IgD-negative memory B cell (primary cell): ENCODE results near the gene FAAP100. TPM values are rescaled to one million over a fixed set of nuclear protein-coding genes. Genes with fewer than 3 reads are reported as not detected.

Experiments
- H3K27ac Mint-ChIP-seq, 3 donors: one replicate each; pipeline ENCODE4 v1.8.0; 2020 to 2022; ENCODE audit warnings: mild to moderate bottlenecking in 3 of 3, mixed read lengths in 3 of 3, moderate library complexity in 1 of 3
- H3K27me3 Mint-ChIP-seq: one replicate; pipeline ENCODE4 v1.8.0; 2021; ENCODE audit warnings: mixed read lengths
- H3K36me3 Mint-ChIP-seq: one replicate; pipeline ENCODE4 v1.8.0; 2020; ENCODE audit warnings: mild to moderate bottlenecking, mixed read lengths
- H3K4me1 Mint-ChIP-seq, 3 donors: one replicate each; pipeline ENCODE4 v1.8.0; 2020 to 2022; ENCODE audit warnings: mixed read lengths in 3 of 3, mild to moderate bottlenecking in 1 of 3
- H3K4me3 Mint-ChIP-seq, 4 donors: one replicate each; pipeline ENCODE4 v1.8.0; 2020 to 2022; ENCODE audit warnings: mild to moderate bottlenecking in 4 of 4, mixed read lengths in 4 of 4, moderate library complexity in 3 of 4
- H3K9me3 Mint-ChIP-seq, 3 donors: one replicate each; pipeline ENCODE4 v1.8.0; 2020 to 2021; ENCODE audit warnings: mixed read lengths in 3 of 3, mild to moderate bottlenecking in 1 of 3
- polyA plus RNA-seq: library from polyadenylated mRNA; unstranded; fragments of 300-500 nt; fragmentation: Illumina TruSeq; gene quantifications from one replicate; pipeline ENCODE4 v1.2.3, GENCODE V29; 2021

FAAP100 gene
- polyA plus RNA-seq, 1 donor from 2014 or later, result 25.6 TPM

DNA sequence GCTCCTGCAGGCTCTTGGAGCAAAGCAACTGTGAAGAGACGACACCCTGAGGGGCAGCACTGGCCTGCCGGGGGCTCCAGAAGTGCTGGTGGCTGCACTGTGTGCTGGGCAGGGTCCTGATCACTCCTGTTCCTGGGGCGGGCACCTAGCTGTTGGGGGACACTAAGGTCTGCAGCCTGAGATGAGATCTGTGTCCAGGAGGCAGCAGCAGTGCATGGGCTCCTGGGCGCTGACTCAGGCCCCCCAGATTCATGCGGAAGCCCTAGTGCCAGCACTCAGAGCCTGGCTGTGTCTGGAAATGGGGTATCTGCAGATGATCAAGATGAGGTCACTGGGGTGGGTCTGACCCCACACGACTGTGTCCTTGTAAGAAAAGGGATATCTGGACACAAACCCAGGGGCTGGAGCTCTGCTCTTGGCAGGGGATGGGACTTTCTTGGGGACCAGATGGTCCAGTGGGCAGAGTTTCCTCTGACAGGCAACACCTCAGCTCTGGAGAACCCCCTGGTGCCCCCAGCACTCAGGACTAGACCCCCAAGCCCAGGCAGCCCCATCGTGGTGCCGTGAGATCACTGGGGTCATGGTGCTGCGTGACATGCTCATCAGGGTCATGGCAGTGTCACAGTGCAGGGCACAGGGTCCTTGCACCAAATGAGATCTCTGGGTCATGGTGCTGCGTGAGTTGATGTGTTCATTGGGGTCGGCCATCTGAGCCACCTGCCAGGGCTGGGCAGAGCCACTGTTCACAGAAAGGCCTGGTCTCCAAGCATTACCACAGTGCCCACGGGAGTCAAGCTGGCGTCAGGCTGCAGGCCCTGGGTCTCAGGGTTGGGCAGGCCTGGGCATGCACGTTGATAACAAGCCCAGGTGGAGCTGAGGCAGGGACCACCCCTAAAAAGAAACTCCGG, 9.5 kb downstream of the FAAP100 start:
- H3K27me3 Mint-ChIP-seq, result peaks cover 5% of the 10 kb centered on the region
- H3K9me3 Mint-ChIP-seq, result no peaks in the 10 kb centered on the region
- peak overlapping the region in 2 of 3 donors; percentile 65 to 73 for H3K27ac Mint-ChIP-seq
- peaks cover 0 to 4% (median 0%) of the 10 kb centered on the region in 3 donors for H3K4me1 Mint-ChIP-seq
- H3K4me3 Mint-ChIP-seq, result peak overlapping the region in 1 of 4 donors; percentile 55
- no peaks in the 10 kb centered on the region for H3K36me3 Mint-ChIP-seq

DNA sequence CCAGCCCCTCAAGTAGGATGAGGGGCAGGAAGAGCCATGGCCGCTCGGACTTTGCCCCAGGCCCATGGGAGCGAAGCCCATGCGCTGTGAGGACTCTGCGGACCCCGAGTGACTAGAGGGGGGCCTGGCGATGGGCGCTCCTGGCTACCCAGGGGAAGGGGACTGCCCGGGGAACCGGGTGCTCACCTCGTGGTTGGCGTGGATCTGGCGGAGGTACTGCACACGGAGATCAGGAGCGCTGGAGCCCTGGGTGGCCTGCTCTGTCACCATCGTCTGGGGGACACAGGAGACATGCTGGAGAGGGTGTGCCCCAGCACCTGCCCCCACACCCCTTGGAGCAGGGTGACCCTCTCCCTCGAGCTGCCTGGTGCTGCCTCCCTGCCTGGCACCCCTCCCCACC, 11.0 kb downstream of the FAAP100 start:
- H3K4me1 Mint-ChIP-seq, result peaks cover 0 to 6% (median 2%) of the 10 kb centered on the region in 3 donors
- H3K27ac Mint-ChIP-seq, result no peak overlapping the region
- no peak overlapping the region for H3K4me3 Mint-ChIP-seq
- H3K36me3 Mint-ChIP-seq, result no peaks in the 10 kb centered on the region
- H3K9me3 Mint-ChIP-seq, result no peaks in the 10 kb centered on the region
- H3K27me3 Mint-ChIP-seq, result peaks cover 8% of the 10 kb centered on the region

DNA sequence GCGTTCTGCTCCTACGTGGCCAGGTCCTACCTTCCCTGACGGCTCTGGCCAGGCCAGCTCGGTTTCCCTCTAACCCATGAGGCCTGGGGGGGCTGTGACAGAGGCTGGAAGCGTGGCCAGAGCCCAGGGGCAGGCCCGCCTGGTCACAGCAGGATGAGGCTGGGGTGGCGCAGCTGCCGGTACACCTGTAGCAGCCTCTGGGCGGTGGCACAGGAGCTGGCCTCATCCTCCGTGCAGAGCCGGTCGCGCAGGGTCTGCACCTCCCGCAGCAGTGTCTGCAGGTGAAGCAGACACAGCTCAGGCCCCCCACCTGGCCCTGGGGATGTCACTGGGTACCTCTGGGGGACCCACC, 11.5 kb downstream of the FAAP100 start:
- Mint-ChIP-seq H3K27ac (no peak overlapping the region), H3K36me3 (no peaks in the 10 kb centered on the region), H3K4me1 (peaks cover 0 to 6% (median 2%) of the 10 kb centered on the region in 3 donors), H3K4me3 (no peak overlapping the region), H3K9me3 (no peaks in the 10 kb centered on the region), H3K27me3 (peaks cover 8% of the 10 kb centered on the region)

DNA sequence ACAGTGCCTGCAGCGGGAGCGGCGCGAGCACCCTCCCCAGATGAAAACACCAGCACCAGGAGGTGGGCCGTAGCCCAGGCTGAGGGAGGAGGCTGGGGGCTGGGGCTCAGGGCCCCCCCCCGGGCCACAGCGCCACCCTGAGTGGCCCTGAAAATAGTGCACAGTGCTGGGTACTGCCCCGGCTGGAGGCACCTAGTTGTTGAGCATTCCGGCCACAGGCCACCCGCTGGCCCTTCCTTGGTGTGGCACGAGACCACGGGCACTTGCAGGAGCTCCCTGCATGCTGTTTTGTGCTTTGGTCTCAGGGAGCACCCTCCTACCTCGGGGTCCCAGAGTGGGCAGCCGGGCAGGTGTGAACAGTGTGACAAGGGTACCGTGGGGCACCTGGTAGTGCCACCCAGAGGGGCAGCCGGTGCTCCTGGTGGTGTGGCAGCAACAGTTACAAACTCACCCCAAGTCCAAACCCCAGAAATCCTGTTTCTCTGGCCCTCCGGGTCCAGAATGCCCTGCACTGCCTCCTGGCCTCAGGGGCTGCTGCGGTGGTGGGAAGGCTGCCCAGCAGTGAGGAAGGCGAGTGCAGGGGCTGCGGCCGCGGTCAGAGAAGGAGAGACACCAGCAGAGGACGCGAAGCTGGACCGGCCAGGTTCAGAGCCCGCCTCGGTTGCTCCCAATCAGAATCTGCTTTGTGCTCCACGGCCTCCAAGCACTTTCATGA, 12.0 kb downstream of the FAAP100 start:
- peak overlapping the region in 1 of 3 donors; percentile 53 for H3K27ac Mint-ChIP-seq
- peaks cover 0 to 6% (median 2%) of the 10 kb centered on the region in 3 donors for H3K4me1 Mint-ChIP-seq
- no peak overlapping the region for H3K4me3 Mint-ChIP-seq
- H3K36me3 Mint-ChIP-seq, result no peaks in the 10 kb centered on the region
- H3K27me3 Mint-ChIP-seq, result peaks cover 8% of the 10 kb centered on the region
- no peaks in the 10 kb centered on the region for H3K9me3 Mint-ChIP-seq

DNA sequence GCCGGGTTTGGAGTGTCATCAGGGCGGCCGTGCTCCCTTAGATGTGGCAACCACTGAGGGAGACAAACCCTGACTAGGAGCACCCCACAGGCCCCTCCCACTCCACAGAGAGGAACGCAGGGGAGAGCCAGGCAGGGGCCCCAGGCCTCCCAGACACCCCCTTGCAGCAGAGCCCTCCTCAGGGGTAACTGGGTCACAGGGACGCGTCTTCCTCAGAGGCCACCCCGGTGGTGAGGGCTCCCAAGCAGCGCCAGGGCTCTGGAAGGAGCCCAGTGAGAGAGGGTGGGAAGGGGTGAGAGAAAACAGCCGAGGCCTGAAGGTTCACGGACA, 12.6 kb downstream of the FAAP100 start:
- H3K9me3 Mint-ChIP-seq, result no peaks in the 10 kb centered on the region
- H3K27me3 Mint-ChIP-seq, result peaks cover 8% of the 10 kb centered on the region
- no peaks in the 10 kb centered on the region for H3K36me3 Mint-ChIP-seq

DNA sequence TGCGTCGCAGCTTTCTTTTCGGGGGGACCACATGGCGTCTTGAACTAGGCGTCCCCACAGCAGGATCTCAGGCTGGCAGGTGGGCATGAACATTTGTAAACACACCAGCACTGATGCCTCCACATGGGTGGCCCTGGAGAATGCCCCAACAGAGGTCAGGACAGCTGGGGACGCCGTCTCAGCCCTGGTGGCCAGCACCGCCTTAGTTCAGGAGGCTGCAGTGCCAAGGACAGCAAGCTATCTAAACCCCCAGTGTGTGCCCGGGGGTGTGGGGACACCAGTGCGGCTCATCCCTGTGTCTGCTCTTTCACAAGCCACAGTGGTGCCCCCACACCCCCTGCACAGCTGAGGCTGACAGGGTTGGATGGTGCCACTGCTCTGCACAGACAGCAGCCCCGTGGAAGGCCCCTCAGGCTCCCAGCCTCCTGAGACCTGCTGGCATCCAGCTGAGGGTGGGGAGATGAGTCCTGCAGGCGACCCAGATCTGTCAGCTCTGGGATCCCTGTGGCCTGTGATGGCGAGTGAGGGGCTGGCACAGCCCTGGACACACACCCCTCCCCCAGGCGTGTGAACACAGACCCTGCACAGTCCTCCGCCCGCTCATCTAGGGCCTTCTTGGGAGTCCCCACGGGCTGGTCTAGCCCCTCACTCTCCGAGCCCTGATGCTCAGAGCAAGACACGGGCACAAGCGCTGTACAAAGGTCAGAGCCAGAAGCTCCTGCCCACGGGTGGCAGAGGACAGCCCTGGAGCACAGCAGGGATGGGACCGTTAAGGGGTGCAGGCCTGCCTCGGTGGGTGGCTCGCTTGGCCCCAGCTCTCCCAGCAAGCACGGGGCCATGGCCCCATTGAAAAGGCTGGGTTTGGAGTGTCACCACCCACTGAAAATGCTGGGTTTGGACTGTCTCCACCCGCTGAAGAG, 13.2 kb downstream of the FAAP100 start:
- Mint-ChIP-seq H3K4me3 (no peak overlapping the region), H3K4me1 (peaks cover 0 to 9% (median 2%) of the 10 kb centered on the region in 3 donors), H3K27me3 (peaks cover 8% of the 10 kb centered on the region), H3K36me3 (no peaks in the 10 kb centered on the region), H3K9me3 (no peaks in the 10 kb centered on the region), H3K27ac (no peak overlapping the region)

More for the DNA sequence above, 12.6 kb downstream of the FAAP100 start:
- Mint-ChIP-seq H3K27ac (no peak overlapping the region), H3K4me1 (peaks cover 0 to 8% (median 2%) of the 10 kb centered on the region in 3 donors), H3K4me3 (no peak overlapping the region)

DNA sequence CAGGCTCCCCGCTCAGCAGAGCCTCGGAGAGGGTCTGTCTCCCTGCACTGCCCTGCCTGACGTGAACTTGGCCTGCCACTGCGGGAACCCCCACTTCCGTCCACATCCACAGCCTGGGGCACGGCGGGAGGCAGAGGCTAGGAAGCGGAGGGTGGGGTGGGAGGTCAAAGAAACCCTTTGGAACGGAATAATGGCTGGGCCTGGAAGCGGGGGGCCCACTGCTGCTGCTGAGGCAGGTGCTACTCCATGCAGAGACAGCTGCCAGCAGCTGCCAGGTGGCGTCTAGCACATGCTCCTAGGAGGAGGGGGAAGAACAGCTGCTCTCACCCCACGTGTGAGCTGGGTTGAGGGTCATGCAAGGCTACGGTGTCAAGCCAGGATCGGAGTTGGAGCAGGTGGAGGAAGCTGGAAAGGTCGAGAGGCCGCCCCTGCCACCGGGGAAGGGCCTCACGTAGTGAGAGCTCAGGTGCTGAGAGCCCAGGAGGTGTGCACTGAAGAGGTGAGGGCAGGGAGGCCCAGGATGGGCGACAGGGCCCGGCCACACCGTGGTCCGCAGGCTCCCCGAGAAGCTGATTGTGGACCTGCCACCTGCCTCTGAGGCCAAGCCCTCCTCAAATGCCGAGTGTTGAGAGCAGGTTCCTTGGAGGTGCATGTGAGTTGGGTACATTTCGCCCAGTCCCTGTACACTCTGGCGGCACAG, 14.1 kb downstream of the FAAP100 start:
- peaks cover 8% of the 10 kb centered on the region for H3K27me3 Mint-ChIP-seq
- no peaks in the 10 kb centered on the region for H3K36me3 Mint-ChIP-seq
- no peaks in the 10 kb centered on the region for H3K9me3 Mint-ChIP-seq
- no peak overlapping the region for H3K27ac Mint-ChIP-seq
- H3K4me1 Mint-ChIP-seq, result peaks cover 0 to 13% (median 8%) of the 10 kb centered on the region in 3 donors
- peak overlapping the region in 1 of 4 donors; percentile 72 for H3K4me3 Mint-ChIP-seq

DNA sequence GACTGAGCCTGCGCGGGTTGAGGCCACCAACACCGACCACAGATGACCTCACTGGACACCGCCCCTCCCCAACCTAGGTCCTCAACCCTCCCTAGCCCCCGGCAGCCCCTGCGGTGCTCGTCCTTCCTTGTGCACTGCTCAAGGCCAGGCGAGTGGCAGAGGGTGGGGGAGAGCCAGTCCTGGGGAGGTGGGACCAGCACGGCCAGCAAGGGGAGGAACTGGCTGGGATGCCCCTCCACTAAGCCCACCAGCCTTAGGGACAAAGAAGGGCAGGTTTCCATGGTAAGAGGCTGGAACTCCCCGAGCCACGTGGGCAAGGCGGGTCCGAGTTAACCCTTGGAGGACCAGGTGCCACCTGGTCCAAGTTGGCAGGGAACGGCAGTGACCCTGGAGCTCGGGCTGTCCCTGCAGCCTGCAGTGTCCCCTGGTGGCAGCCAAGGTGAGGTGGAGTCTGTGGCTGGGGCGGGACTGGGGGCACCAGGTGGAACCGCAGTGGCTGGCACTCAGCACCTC, 14.8 kb downstream of the FAAP100 start:
- no peak overlapping the region for H3K27ac Mint-ChIP-seq
- peaks cover 8% of the 10 kb centered on the region for H3K27me3 Mint-ChIP-seq
- no peaks in the 10 kb centered on the region for H3K36me3 Mint-ChIP-seq
- H3K4me3 Mint-ChIP-seq, result peak overlapping the region in 2 of 4 donors; percentile 43 to 68
- H3K4me1 Mint-ChIP-seq, result peaks cover 0 to 13% (median 8%) of the 10 kb centered on the region in 3 donors
- no peaks in the 10 kb centered on the region for H3K9me3 Mint-ChIP-seq

DNA sequence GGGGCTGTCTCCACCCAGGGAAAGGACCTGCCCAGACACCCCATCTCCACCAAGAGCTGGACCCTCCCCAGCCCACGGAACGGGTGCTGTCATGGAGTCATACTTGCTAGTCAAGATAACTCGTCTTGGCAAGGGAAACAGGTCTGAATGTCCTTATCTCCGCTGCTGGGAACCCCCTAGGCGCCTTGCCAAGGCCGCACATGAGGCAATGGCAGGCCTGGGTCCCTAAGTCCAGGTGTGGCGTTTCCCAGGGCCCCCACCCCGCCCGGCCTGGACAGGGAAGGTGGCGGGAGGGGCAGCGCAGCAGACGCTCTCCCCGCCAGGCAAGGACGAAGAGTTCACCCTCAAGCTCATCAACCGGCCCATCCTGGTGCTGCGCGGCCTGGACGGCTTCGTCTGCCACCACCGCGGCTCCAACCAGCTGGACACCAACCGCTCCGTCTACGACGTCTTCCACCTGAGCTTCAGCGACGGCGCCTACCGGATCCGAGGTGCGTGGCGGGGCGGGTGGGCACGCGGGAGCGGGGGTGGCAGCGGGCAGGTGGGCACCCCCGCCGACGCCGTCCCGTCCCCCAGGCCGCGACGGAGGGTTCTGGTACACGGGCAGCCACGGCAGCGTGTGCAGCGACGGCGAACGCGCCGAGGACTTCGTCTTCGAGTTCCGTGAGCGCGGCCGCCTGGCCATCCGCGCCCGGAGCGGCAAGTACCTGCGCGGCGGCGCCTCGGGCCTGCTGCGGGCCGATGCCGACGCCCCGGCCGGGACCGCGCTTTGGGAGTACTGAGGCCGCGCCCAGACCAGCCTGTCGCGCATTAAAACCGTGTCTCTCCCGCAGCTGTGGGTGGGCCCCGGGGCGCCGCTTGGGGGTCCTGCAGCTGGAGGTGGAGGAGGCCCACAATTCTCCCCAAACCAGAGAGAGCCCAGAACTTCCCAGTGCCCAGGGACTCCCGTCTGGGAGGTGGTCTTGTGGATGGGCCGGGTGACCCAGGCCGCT, 15.6 kb downstream of the FAAP100 start:
- Mint-ChIP-seq H3K27ac (no peak overlapping the region), H3K9me3 (no peaks in the 10 kb centered on the region), H3K27me3 (peaks cover 8% of the 10 kb centered on the region), H3K36me3 (no peaks in the 10 kb centered on the region), H3K4me3 (peak overlapping the region in 2 of 4 donors; percentile 1 to 17), H3K4me1 (peaks cover 0 to 13% (median 8%) of the 10 kb centered on the region in 3 donors)

DNA sequence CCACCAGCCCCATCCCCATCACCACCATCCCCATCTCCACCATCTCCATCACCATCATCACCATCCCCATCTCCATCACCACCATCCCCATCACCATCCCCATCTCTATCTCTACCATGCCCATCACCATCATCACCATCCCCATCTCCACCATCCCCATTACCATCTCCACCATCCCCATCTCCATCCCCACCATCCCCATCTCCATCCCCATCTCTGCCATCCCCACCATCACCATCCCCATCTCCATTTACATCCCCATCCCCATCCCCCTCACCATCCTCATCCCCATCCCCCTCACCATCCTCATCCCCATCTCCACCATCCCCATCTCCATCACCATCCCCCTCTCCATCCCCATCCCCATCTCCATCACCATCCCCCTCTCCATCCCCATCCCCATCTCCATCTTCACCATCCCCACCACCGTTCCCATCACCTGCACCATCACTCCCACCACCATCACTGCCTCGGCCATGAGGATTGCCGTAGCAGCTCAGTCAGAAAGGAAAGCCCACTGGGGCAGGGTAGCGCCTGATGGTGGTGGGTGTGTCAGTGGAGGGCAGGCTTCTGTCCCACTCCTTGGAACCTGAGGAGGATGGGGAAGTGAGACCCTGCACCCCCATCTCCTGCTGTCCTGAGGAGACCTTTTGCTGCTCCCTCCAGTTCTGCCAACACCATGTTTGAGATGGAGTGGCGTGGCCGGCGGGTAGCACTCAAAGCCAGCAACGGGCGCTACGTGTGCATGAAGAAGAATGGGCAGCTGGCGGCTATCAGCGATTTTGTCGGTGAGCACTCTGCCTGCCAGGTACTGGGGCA, 16.5 kb downstream of the FAAP100 start:
- peaks cover 0 to 13% (median 8%) of the 10 kb centered on the region in 3 donors for H3K4me1 Mint-ChIP-seq
- H3K4me3 Mint-ChIP-seq, result no peak overlapping the region
- H3K9me3 Mint-ChIP-seq, result no peaks in the 10 kb centered on the region
- H3K36me3 Mint-ChIP-seq, result no peaks in the 10 kb centered on the region
- H3K27ac Mint-ChIP-seq, result no peak overlapping the region
- peaks cover 8% of the 10 kb centered on the region for H3K27me3 Mint-ChIP-seq

DNA sequence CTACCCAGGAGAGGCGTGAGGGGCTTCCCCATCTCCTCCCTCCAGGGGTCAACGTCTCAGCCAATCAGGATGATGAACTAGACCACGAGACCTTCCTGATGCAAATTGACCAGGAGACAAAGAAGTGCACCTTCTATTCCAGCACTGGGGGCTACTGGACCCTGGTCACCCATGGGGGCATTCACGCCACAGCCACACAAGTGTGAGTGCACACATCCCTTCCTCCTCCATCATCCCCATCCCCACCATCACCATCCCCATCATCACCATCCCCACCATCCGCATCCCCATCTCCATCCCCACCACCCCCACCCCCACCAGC, 17.2 kb downstream of the FAAP100 start:
- H3K9me3 Mint-ChIP-seq, result no peaks in the 10 kb centered on the region
- no peak overlapping the region for H3K4me3 Mint-ChIP-seq
- H3K27ac Mint-ChIP-seq, result no peak overlapping the region
- H3K27me3 Mint-ChIP-seq, result peaks cover 8% of the 10 kb centered on the region
- H3K4me1 Mint-ChIP-seq, result peaks cover 0 to 13% (median 8%) of the 10 kb centered on the region in 3 donors
- no peaks in the 10 kb centered on the region for H3K36me3 Mint-ChIP-seq

DNA sequence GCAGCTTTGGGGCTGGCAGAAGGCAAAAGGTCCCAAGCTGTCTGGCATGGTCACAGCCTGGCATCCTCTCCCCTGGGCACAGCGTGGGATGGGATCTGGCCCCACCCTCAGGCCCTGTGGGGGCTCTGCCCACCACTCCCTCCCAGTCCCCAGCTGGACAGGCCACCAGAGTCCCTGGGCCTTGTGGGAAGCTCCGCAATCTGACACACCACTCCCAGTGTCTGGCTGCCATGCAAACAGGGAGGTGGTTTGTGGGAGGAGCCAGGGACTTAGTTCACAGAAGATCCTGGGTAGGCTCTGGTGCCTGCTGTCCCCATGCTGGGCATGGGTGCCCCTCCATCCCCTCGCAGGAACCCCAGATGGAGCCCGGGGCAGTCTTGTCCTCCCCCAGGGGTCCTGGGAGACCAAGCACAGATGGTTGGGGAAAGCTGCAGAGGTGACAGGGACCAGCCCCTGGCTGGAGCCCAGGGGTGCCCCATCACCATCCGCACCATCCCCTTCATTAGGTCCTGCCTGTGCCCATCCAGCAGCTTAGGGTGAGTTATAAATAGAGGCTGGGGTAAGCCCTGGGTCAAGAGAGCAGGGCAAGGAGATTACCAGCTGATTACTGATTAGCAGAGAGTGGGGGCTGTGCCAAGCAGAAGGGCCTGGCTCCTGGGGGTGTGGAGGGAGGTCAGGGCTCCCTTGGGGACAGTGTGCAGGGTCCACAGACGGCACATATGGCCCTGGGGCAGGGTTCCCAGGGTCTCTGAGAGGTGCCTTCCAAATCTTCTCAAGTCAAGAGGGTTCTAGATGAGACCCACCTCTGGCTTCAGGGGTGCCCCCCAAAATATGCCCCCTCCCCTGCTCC, 17.8 kb downstream of the FAAP100 start:
- no peaks in the 10 kb centered on the region for H3K9me3 Mint-ChIP-seq
- H3K27ac Mint-ChIP-seq, result no peak overlapping the region
- H3K4me3 Mint-ChIP-seq, result no peak overlapping the region
- peaks cover 8% of the 10 kb centered on the region for H3K27me3 Mint-ChIP-seq
- no peaks in the 10 kb centered on the region for H3K36me3 Mint-ChIP-seq
- peaks cover 0 to 13% (median 8%) of the 10 kb centered on the region in 3 donors for H3K4me1 Mint-ChIP-seq
